Activated T-helper 1 cell treated with anti-CD3 and anti-CD28 coated beads, Interleukin-12 subunit alpha, Interleukin-12 subunit beta, Interleukin-2, Interleukin-4 antibody, amounts not matched to agents 30 ng/mL and 10 ng/mL and 1 ng/mL, durations not matched to agents 14 hours and 24 hours and 36 hours (primary cell): ENCODE measurements around the gene CASR. TPM values are rescaled to one million over a fixed set of nuclear protein-coding genes. Genes with fewer than 3 reads are reported as not detected.
A peak's percentile ranks its signal among the peaks of the same experiment; 100 is the strongest.

Experiments
- DNase-seq: peaks from one replicate; pipeline ENCODE4 v3.0.0; 2021; ENCODE audit warnings: low spot score
- H3K27ac Mint-ChIP-seq: one replicate; pipeline ENCODE4 v1.8.0; 2021; ENCODE audit warnings: mild to moderate bottlenecking, mixed read lengths
- H3K27me3 Mint-ChIP-seq: one replicate; pipeline ENCODE4 v1.8.0; 2022; ENCODE audit warnings: mild to moderate bottlenecking, moderate library complexity, mixed read lengths; ENCODE audit not compliant: insufficient read depth
- H3K36me3 Mint-ChIP-seq: one replicate; pipeline ENCODE4 v1.8.0; 2021; ENCODE audit warnings: low read depth, mixed read lengths
- H3K4me1 Mint-ChIP-seq: one replicate; pipeline ENCODE4 v1.8.0; 2021; ENCODE audit warnings: low read depth, mixed read lengths
- H3K4me3 Mint-ChIP-seq: one replicate; pipeline ENCODE4 v1.8.0; 2021; ENCODE audit warnings: mild to moderate bottlenecking, moderate library complexity, mixed read lengths
- H3K9me3 Mint-ChIP-seq: one replicate; pipeline ENCODE4 v1.8.0; 2021; ENCODE audit warnings: mixed read lengths
- intact Hi-C: fragments of 100-400 bp; cut with micrococcal nuclease; formaldehyde crosslinking; loops from one replicate; pipeline ENCODE4 v1.15.1; 2024
- total RNA-seq: library from RNA; stranded (reverse); gene quantifications from 2 replicates; pipeline ENCODE4 v1.2.3, GENCODE V29; 2022

The CASR gene
- total RNA-seq, 1 donor from 2014 or later = not detected

- no peak for DNase-seq
- H3K27me3 Mint-ChIP-seq = peaks cover 15% of the 10 kb centered on the region
- peaks cover 3% of the 10 kb centered on the region for H3K4me1 Mint-ChIP-seq
These were observed 43.7 kb downstream of the CASR start for GRCh38 chr3:122227036-122227781.

GRCh38 chr3:122230174-122230573 is 46.7 kb downstream of the CASR start:
- Mint-ChIP-seq H3K9me3 (peaks cover 3% of the 10 kb centered on the region), H3K4me1 (peaks cover 18% of the 10 kb centered on the region), H3K36me3 (no peaks in the 10 kb centered on the region), H3K27ac (no peak overlapping the region), H3K4me3 (no peak overlapping the region), H3K27me3 (peaks cover 2% of the 10 kb centered on the region)
- intact Hi-C loops = no loop called here
- no peak for DNase-seq

More at GRCh38 chr3:122227036-122227781, 43.7 kb downstream of the CASR start:
- H3K9me3 Mint-ChIP-seq = peaks cover 18% of the 10 kb centered on the region
- no peaks in the 10 kb centered on the region for H3K36me3 Mint-ChIP-seq
- no peak overlapping the region for H3K4me3 Mint-ChIP-seq
- H3K27ac Mint-ChIP-seq = no peak overlapping the region
- intact Hi-C loops = no loop called here

- Mint-ChIP-seq H3K27me3 (no peaks in the 10 kb centered on the region), H3K27ac (no peak overlapping the region), H3K36me3 (no peaks in the 10 kb centered on the region), H3K9me3 (no peaks in the 10 kb centered on the region), H3K4me1 (peaks cover 18% of the 10 kb centered on the region), H3K4me3 (no peak overlapping the region)
- intact Hi-C loops = no loop called here
- no peak for DNase-seq
These were observed 48.1 kb downstream of the CASR start for GRCh38 chr3:122231465-122232157.

GRCh38 chr3:122232485-122232884 is 49.0 kb downstream of the CASR start:
- intact Hi-C loops = no loop called here
- H3K27ac Mint-ChIP-seq = no peak overlapping the region
- H3K36me3 Mint-ChIP-seq = no peaks in the 10 kb centered on the region
- no peak overlapping the region for H3K4me3 Mint-ChIP-seq
- DNase-seq = no peak
- peaks cover 18% of the 10 kb centered on the region for H3K4me1 Mint-ChIP-seq
- H3K27me3 Mint-ChIP-seq = no peaks in the 10 kb centered on the region
- H3K9me3 Mint-ChIP-seq = no peaks in the 10 kb centered on the region

- H3K9me3 Mint-ChIP-seq = no peaks in the 10 kb centered on the region
- peak overlapping the region; percentile 7 for H3K27ac Mint-ChIP-seq
- peaks cover 18% of the 10 kb centered on the region for H3K4me1 Mint-ChIP-seq
- no peak for DNase-seq
- intact Hi-C loops = loop anchor here (1.0 kb wide), 1 partner anchor 22 kb away; no protein-coding TSS in a partner anchor
- H3K27me3 Mint-ChIP-seq = no peaks in the 10 kb centered on the region
- no peaks in the 10 kb centered on the region for H3K36me3 Mint-ChIP-seq
- H3K4me3 Mint-ChIP-seq = peak overlapping the region; percentile 3
These were observed 49.9 kb downstream of the CASR start for GRCh38 chr3:122233101-122233952.

- Mint-ChIP-seq H3K4me1 (peaks cover 18% of the 10 kb centered on the region), H3K4me3 (no peak overlapping the region), H3K27me3 (no peaks in the 10 kb centered on the region), H3K36me3 (no peaks in the 10 kb centered on the region), H3K9me3 (no peaks in the 10 kb centered on the region), H3K27ac (no peak overlapping the region)
- DNase-seq = no peak
- intact Hi-C loops = no loop called here
These were observed 50.6 kb downstream of the CASR start for GRCh38 chr3:122234117-122234516.

GRCh38 chr3:122235147-122235546 is 51.7 kb downstream of the CASR start:
- no peaks in the 10 kb centered on the region for H3K36me3 Mint-ChIP-seq
- H3K4me3 Mint-ChIP-seq = no peak overlapping the region
- no peak for DNase-seq
- intact Hi-C loops = no loop called here
- no peaks in the 10 kb centered on the region for H3K9me3 Mint-ChIP-seq
- H3K27me3 Mint-ChIP-seq = peaks cover 2% of the 10 kb centered on the region
- H3K27ac Mint-ChIP-seq = no peak overlapping the region
- peaks cover 18% of the 10 kb centered on the region for H3K4me1 Mint-ChIP-seq

- Mint-ChIP-seq H3K27ac (no peak overlapping the region), H3K4me3 (no peak overlapping the region), H3K36me3 (no peaks in the 10 kb centered on the region), H3K4me1 (no peaks in the 10 kb centered on the region), H3K27me3 (peaks cover 36% of the 10 kb centered on the region), H3K9me3 (no peaks in the 10 kb centered on the region)
- intact Hi-C loops = no loop called here
- DNase-seq = no peak
These were observed 55.6 kb downstream of the CASR start for GRCh38 chr3:122239112-122239511.

- peaks cover 14% of the 10 kb centered on the region for H3K4me1 Mint-ChIP-seq
- no peaks in the 10 kb centered on the region for H3K36me3 Mint-ChIP-seq
- H3K27ac Mint-ChIP-seq = peak overlapping the region; percentile 36
- intact Hi-C loops = loop anchor here (1.0 kb wide), 1 partner anchor 10 kb away; no protein-coding TSS in a partner anchor
- DNase-seq = no peak
- peak overlapping the region; percentile 63 for H3K4me3 Mint-ChIP-seq
- no peaks in the 10 kb centered on the region for H3K9me3 Mint-ChIP-seq
- peaks cover 36% of the 10 kb centered on the region for H3K27me3 Mint-ChIP-seq
These were observed 62.2 kb downstream of the CASR start for GRCh38 chr3:122245513-122246174.

GRCh38 chr3:122246199-122246598 is 62.7 kb downstream of the CASR start:
- intact Hi-C loops = loop anchor here (1.0 kb wide), 1 partner anchor 9 kb away; no protein-coding TSS in a partner anchor
- H3K36me3 Mint-ChIP-seq = no peaks in the 10 kb centered on the region
- peak overlapping the region; percentile 36 for H3K27ac Mint-ChIP-seq
- H3K27me3 Mint-ChIP-seq = peaks cover 31% of the 10 kb centered on the region
- H3K9me3 Mint-ChIP-seq = no peaks in the 10 kb centered on the region
- peaks cover 14% of the 10 kb centered on the region for H3K4me1 Mint-ChIP-seq
- no peak for DNase-seq
- peak overlapping the region; percentile 63 for H3K4me3 Mint-ChIP-seq

- no peak overlapping the region for H3K4me3 Mint-ChIP-seq
- H3K36me3 Mint-ChIP-seq = no peaks in the 10 kb centered on the region
- H3K27me3 Mint-ChIP-seq = peaks cover 22% of the 10 kb centered on the region
- no peak overlapping the region for H3K27ac Mint-ChIP-seq
- DNase-seq = no peak
- H3K4me1 Mint-ChIP-seq = peaks cover 14% of the 10 kb centered on the region
- intact Hi-C loops = no loop called here
- H3K9me3 Mint-ChIP-seq = no peaks in the 10 kb centered on the region
These were observed 63.8 kb downstream of the CASR start for GRCh38 chr3:122247087-122247824.

- Mint-ChIP-seq H3K36me3 (no peaks in the 10 kb centered on the region), H3K4me1 (peaks cover 14% of the 10 kb centered on the region), H3K27ac (no peak overlapping the region), H3K9me3 (no peaks in the 10 kb centered on the region), H3K27me3 (peaks cover 16% of the 10 kb centered on the region), H3K4me3 (no peak overlapping the region)
- DNase-seq = no peak
- intact Hi-C loops = no loop called here
These were observed 64.3 kb downstream of the CASR start for GRCh38 chr3:122247825-122248185.
